GM18505 (cell line): ENCODE data around the gene CASZ1.

Source experiments
- ATAC-seq: cut with Tn5 transposase; IDR thresholded peaks from one replicate; pipeline ENCODE4 v1.9.1; 2021; ENCODE audit not compliant: unreplicated experiment
- POLR2A ChIP-seq: IDR thresholded peaks from 4 replicates; pipeline ENCODE4 v1.6.1; 2011; ENCODE audit warnings: borderline replicate concordance; ENCODE audit not compliant: insufficient read depth, insufficient read length; ENCODE audit errors: extremely low read depth

CASZ1 gene

DNA sequence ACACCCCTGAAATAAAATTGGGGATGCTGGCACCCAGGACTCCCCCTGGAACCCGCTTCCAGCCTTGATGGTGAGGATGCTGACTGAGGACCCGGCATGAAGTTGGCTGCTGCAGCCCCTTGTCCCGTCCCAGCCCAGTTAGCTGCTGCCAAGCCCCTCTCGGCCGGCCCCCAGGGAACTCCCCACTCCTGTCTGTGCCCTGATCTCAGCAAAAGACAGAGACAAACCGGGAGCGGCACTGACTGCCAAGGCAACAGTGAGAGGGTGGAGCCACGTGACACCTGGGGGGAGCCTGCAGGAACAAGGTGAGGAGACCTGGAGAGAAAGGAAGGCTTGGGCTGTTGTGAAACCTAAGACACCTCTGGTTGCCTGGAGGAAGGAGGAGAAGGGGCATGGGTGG is 24.7 kb downstream of the CASZ1 start:
- ATAC-seq: no peak
- TF ChIP-seq POLR2A: no peak

GRCh38 chr1:10768552-10768951 is 27.9 kb downstream of the CASZ1 start:
- ATAC-seq: no peak
- no peak for TF ChIP-seq POLR2A

DNA sequence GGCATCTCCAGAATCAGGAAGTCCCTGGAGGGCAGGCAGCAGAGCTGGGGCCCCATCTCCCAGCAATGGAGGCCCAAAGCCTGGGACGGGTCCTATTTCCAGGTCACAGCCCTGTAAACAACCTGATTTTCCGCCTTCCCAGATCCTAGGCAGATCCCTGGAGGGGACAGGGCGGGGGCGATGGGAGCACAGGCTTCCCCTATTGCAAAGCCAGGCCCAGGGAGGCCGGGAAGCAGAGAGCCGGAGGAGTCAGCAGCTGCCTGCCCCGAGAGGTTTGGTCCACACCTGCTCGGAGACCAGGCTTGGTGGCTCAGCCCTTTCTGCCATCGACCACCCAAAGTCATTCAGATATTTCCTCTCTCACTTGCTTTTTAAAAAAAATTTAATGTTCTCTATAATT is 29.2 kb downstream of the CASZ1 start:
- ATAC-seq: no peak
- TF ChIP-seq POLR2A: no peak

GRCh38 chr1:10765734-10766478 is 30.5 kb downstream of the CASZ1 start:
- no peak for TF ChIP-seq POLR2A
- no peak for ATAC-seq

DNA sequence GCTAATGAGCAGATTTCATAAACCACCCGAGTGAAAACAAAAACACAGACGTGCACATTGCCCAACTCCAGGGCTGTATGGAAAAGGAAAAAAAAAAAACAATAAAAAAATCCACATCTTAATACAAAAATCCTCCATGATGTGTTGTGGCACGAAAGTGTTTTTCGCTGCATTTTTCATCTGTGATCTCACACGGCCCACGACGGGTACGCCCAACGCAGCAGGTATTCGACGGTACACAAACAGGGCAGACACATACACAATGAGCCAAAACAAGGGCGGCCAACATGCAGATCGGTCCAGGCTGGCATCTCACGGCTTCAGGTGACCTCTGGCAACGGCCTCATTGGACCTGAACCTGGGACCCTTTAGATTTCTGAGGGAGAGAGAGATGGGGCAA is 31.1 kb downstream of the CASZ1 start:
- ATAC-seq: no peak
- no peak for TF ChIP-seq POLR2A

- no peak for TF ChIP-seq POLR2A
- ATAC-seq: no peak
Observed at GRCh38 chr1:10764296-10764798, 32.1 kb downstream of the CASZ1 start.

GRCh38 chr1:10762875-10763274 is 33.6 kb downstream of the CASZ1 start:
- no peak for TF ChIP-seq POLR2A
- ATAC-seq: no peak

DNA sequence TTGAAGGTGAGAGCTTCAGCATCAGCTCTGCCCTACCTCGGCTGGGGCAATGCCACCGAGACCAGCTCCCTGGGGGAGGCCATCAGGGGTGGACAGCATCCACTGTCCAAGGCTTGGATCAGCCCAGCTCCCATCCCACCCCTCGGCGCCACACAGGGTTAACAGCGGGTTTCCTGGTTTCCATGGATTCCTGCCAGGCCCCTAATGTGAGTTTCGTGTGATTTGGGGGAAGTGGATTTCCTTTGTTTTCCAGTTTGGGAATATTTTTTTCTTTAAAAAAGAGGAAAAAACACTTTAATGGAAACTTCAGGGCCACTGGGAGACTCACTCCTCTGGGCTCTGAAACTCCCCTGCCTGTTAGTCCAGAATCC is 34.3 kb downstream of the CASZ1 start:
- TF ChIP-seq POLR2A: no peak

GRCh38 chr1:10761503-10762152 is 34.8 kb downstream of the CASZ1 start:
- TF ChIP-seq POLR2A: no peak
- ATAC-seq: no peak

More for the DNA sequence above, 34.3 kb downstream of the CASZ1 start:
- ATAC-seq: no peak

- no peak for TF ChIP-seq POLR2A
- no peak for ATAC-seq
Observed at GRCh38 chr1:10760566-10761502, 35.6 kb downstream of the CASZ1 start.

DNA sequence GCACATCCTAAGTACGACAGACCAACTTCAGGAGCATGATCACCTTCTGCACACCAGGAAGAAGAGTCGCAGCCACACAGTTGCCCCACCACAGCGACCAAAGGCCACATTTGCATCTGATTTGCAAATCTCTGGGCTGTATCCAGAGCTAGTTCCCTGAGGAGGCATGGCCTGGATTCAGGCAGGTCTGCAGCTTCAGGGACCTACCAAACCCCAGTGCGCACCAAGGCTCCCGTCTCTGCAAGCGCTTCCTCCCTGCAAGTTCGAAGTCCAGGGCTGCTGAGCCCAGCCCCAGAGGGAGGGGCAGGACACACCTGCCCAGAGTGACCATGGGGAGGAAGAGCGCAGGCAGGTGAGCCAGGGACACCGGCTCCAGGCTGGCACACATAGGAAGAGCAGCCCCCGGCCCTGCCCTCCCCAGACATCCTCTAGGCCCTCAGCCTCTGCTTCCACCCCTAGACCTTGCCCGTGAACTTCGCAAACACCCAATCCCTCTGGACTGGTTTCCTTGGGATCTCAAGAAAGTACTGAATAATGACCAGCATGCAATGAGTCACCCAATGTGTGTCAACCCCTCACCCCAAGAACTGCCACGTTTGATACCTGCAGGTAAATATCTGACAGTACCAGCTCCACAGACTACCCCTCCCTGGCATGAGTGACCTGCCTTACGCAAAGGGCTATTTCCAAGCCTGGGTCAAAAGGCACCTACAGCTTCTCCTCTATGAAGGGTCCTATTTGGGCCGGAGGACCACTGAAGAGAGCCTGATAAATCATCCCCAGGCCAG is 36.8 kb downstream of the CASZ1 start:
- no peak for TF ChIP-seq POLR2A
- ATAC-seq: no peak

DNA sequence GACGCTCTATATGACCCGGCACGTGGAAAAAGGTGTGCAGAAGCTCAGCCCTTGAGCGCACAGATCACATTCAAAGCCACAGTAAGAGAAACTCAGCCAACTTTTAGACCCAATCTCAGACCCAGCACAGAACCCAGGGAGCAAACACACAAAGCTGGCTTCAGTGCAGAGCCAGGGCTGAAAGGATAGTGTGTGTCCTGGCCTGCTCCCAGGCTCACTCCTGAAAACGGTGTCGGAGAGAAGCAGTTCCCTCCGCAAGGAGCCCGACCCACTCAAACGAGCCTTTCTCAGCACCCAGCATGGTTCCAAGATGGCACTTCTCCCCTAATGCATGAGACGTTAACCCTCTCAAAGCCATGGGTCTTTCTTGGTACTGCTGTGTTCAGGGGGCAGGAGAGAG is 39.6 kb downstream of the CASZ1 start:
- ATAC-seq: no peak
- no peak for TF ChIP-seq POLR2A
